Endothelial cell of umbilical vein (primary cell): ENCODE results near the gene HOXD4. TPM values are rescaled to one million over a fixed set of nuclear protein-coding genes. Genes with fewer than 3 reads are reported as not detected.

Experiments used
- BruUV-seq: library from RNA; stranded (reverse); fragments of 400-500 nt; replicated peaks from 2 replicates; lab custom pipeline; 2021; lab: Mats Ljungman, UMichigan
- CTCF ChIA-PET: fragments of 300-600, 350-600 bp; sonication (Branson Sonifier 250); formaldehyde crosslinking; loops from one replicate; lab custom pipeline; 2021; ENCODE audit warnings: antibody characterized with exemption, inconsistent platforms; lab: Charles Lee
- POLR2A ChIA-PET: fragments of 300-600, 350-600 bp; sonication (Branson Sonifier 250); formaldehyde crosslinking; loops from one replicate; lab custom pipeline; 2021; ENCODE audit warnings: antibody characterized with exemption, inconsistent platforms; lab: Charles Lee
- DNase-seq: peaks from one replicate; pipeline ENCODE4 v3.0.0-alpha.2; 2011; ENCODE audit warnings: low read depth, low spot score
- FAIRE-seq: peaks from 2 replicates; lab custom pipeline; 2011; peaks lifted over from hg19 to GRCh38; lab: Jason Lieb, UNC
- H2AFZ ChIP-seq: 2 replicates; pipeline ENCODE4 v1.6.0; 2012; ENCODE audit warnings: low read depth, low read length, control low read depth, inconsistent platforms
- H3K27ac ChIP-seq: 2 replicates; pipeline ENCODE4 v1.5.1; 2011; ENCODE audit warnings: low read depth, mild to moderate bottlenecking, control low read depth, low read length, moderate library complexity; ENCODE audit not compliant: insufficient read depth
- H3K27me3 ChIP-seq, 2 experiments: 2 replicates each; pipeline versions ENCODE4 v1.6.0 to v1.6.1; 2011; ENCODE audit warnings: low read length in 2 of 2, mixed read lengths in 1 of 2; ENCODE audit not compliant: control insufficient read depth in 2 of 2, insufficient read depth in 2 of 2
- H3K36me3 ChIP-seq, 2 experiments: 2 replicates in 1 of 2; 3 replicates in 1 of 2; pipeline ENCODE4 v1.5.1; 2011; ENCODE audit warnings: low read length in 2 of 2, mild to moderate bottlenecking in 1 of 2, moderate library complexity in 1 of 2; ENCODE audit not compliant: control insufficient read depth in 2 of 2, insufficient read depth in 2 of 2; ENCODE audit errors: extremely low read depth in 1 of 2
- H3K4me1 ChIP-seq: 3 replicates; pipeline ENCODE4 v1.5.1; 2011; ENCODE audit warnings: mild to moderate bottlenecking, low read length; ENCODE audit not compliant: control insufficient read depth, insufficient read depth; ENCODE audit errors: extremely low read depth
- H3K4me2 ChIP-seq: 2 replicates; pipeline ENCODE4 v1.6.1; 2011; ENCODE audit warnings: low read length, control low read depth, mixed read lengths; ENCODE audit not compliant: insufficient read depth
- H3K4me3 ChIP-seq, 3 experiments: fragments of 200-600 bp in 1 of 3; sonication (generic), shearing (Covaris generic) in 1 of 3; replicated peaks in 1 of 3; 2 replicates each; pipeline ENCODE4 v1.5.1; 2011 to 2016; ENCODE audit warnings: control low read depth in 3 of 3, low read length in 3 of 3, mild to moderate bottlenecking in 2 of 3, inconsistent platforms in 1 of 3, low read depth in 1 of 3, moderate library complexity in 1 of 3; ENCODE audit not compliant: insufficient read depth in 1 of 3
- H3K79me2 ChIP-seq: 2 replicates; pipeline ENCODE4 v1.6.0; 2012; ENCODE audit warnings: low read length, inconsistent platforms; ENCODE audit not compliant: control insufficient read depth, insufficient read depth
- H3K9ac ChIP-seq: replicated peaks from 2 replicates; pipeline ENCODE3; 2011; ENCODE audit warnings: low read length, control low read depth; ENCODE audit not compliant: insufficient read depth; ENCODE audit errors: extremely low read depth
- H3K9me1 ChIP-seq: replicated peaks from 3 replicates; pipeline ENCODE4 v1.6.0; 2011; ENCODE audit warnings: mild to moderate bottlenecking, low read length; ENCODE audit not compliant: control insufficient read depth, insufficient read depth; ENCODE audit errors: extremely low read depth
- H3K9me3 ChIP-seq: replicated peaks from 2 replicates; pipeline ENCODE4 v1.5.1; 2012; ENCODE audit warnings: low read length, inconsistent platforms; ENCODE audit not compliant: control insufficient read depth, insufficient read depth
- H4K20me1 ChIP-seq: replicated peaks from 2 replicates; pipeline ENCODE3; 2011; ENCODE audit warnings: mild to moderate bottlenecking, low read length; ENCODE audit not compliant: control insufficient read depth, insufficient read depth; ENCODE audit errors: extremely low read depth
- EZH2 ChIP-seq: IDR thresholded peaks from 2 replicates; pipeline ENCODE4 v1.6.1; 2012; ENCODE audit warnings: borderline replicate concordance, low read depth, mild to moderate bottlenecking, moderate library complexity, low read length, inconsistent platforms; ENCODE audit not compliant: severe bottlenecking
- FOS ChIP-seq: IDR thresholded peaks from 2 replicates; pipeline ENCODE4 v1.6.1; 2011; ENCODE audit warnings: mild to moderate bottlenecking, low read length, moderate library complexity, borderline replicate concordance; ENCODE audit not compliant: insufficient read depth
- GATA2 ChIP-seq: IDR thresholded peaks from 2 replicates; pipeline ENCODE4 v1.7.0; 2011; ENCODE audit warnings: low read depth, mild to moderate bottlenecking, moderate library complexity, mixed read lengths, low read length; ENCODE audit not compliant: insufficient read length, insufficient read depth
- MAX ChIP-seq: IDR thresholded peaks from 2 replicates; pipeline ENCODE4 v1.6.1; 2011; ENCODE audit not compliant: insufficient read depth, insufficient read length
- POLR2A ChIP-seq: IDR thresholded peaks from 2 replicates; pipeline ENCODE4 v1.6.1; 2012; ENCODE audit warnings: low read depth, mild to moderate bottlenecking, control low read depth, low read length
- POLR2AphosphoS5 ChIP-seq: IDR thresholded peaks from 2 replicates; pipeline ENCODE4 v1.6.1; 2012; ENCODE audit warnings: low read depth, mild to moderate bottlenecking, control low read depth, low read length, moderate library complexity; ENCODE audit not compliant: insufficient read depth
- dilution Hi-C: fragments of 300-500 bp; cut with MboI; formaldehyde crosslinking; loops from one replicate; pipeline ENCODE4 v1.15.0; 2019; ENCODE audit warnings: low sequenced_read_pairs; ENCODE audit not compliant: extremely low pct_ligation_motif_present
- intact Hi-C: fragments of 100-400 bp; cut with micrococcal nuclease; formaldehyde crosslinking; loops from one replicate; pipeline ENCODE4 v1.10.0; 2022
- polyA plus RNA-seq, 4 experiments: library from polyadenylated mRNA; depleted of rRNA in 3 of 4; stranded (reverse) in 3 of 4; unstranded in 1 of 4; fragments of >200 nt; gene quantifications; 2 replicates each; pipeline versions ENCODE4 v1.2.1 to v1.2.3, GENCODE V29; 2011 to 2012; ENCODE audit warnings: missing spikeins in 1 of 4
- total RNA-seq: library from RNA; stranded (reverse); gene quantifications from 2 replicates; pipeline ENCODE4 v1.2.3, GENCODE V29; 2021
- TF ChIP-seq, protein P1 (sequence below), 2 donors: IDR thresholded peaks; 1 replicate in 1 of 2; 2 replicates in 1 of 2; pipeline ENCODE4 v1.5.1; 2011; ENCODE audit warnings: low read length in 2 of 2, mild to moderate bottlenecking in 2 of 2, moderate library complexity in 2 of 2, control low read depth in 1 of 2, inconsistent platforms in 1 of 2, low read depth in 1 of 2; ENCODE audit not compliant: insufficient read depth in 1 of 2; ENCODE audit errors: extremely low read depth in 1 of 2

The HOXD4 gene
- total and polyA plus RNA-seq, 2 donors (not counting 3 experiments of a cell fraction or from before 2014, with no cell fraction given) = 7.6 to 13.7 TPM

DNA sequence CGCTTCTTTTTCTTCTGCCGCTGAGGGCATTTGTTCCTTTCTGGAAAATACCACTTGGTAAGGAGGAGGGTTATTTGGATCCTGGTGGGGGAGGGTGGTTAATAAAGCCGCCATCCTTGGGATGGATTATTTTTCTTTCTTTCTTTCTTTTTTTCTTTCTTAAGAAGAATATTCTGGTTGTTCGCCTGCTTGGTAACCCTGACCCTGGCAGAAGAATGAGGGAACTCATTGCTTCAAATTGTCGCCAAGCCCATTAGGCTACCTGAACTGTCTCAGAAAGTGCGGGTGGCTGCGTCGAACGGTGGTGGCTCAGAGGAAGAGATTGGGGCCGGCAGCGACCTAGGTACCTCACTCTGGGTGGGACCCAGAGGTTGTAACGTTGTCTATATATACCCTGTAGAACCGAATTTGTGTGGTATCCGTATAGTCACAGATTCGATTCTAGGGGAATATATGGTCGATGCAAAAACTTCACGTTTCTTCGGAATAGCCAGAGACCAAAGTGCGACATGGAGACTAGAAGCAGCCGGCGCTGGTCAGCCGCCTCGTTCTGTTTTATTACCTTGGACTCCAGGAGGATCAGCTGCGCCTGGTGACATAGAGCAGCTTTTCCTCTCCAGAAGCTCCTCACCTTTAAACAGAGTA, 1.3 kb upstream of the HOXD4 start:
- no peak overlapping the region for H3K27ac ChIP-seq
- ChIA-PET POLR2A (no interaction called here), CTCF (interaction anchor here (1.0 to 3.0 kb wide), 7 partner anchors 9 to 501 kb away, joined by 3 to 11 read pairs (median 4); no protein-coding TSS in a partner anchor)
- H3K4me3 ChIP-seq = no peak overlapping the region
- intact Hi-C loops = no loop called here
- no peaks in the 10 kb centered on the region for H3K9me1 ChIP-seq
- H3K4me1 ChIP-seq = no peaks in the 10 kb centered on the region
- TF ChIP-seq, protein P1, sequence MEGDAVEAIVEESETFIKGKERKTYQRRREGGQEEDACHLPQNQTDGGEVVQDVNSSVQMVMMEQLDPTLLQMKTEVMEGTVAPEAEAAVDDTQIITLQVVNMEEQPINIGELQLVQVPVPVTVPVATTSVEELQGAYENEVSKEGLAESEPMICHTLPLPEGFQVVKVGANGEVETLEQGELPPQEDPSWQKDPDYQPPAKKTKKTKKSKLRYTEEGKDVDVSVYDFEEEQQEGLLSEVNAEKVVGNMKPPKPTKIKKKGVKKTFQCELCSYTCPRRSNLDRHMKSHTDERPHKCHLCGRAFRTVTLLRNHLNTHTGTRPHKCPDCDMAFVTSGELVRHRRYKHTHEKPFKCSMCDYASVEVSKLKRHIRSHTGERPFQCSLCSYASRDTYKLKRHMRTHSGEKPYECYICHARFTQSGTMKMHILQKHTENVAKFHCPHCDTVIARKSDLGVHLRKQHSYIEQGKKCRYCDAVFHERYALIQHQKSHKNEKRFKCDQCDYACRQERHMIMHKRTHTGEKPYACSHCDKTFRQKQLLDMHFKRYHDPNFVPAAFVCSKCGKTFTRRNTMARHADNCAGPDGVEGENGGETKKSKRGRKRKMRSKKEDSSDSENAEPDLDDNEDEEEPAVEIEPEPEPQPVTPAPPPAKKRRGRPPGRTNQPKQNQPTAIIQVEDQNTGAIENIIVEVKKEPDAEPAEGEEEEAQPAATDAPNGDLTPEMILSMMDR (IDR thresholded peaks at IDR 0.05; ENCODE audit: extremely low read depth in 1 of 2, insufficient read depth in 1 of 2, low read depth in 1 of 2, low read length in 2 of 2) = no peak
- TF ChIP-seq GATA2 (no peak), POLR2AphosphoS5 (no peak), POLR2A (no peak), EZH2 (no peak), MAX (no peak), FOS (no peak)
- no peaks in the 10 kb centered on the region for H4K20me1 ChIP-seq
- H3K9me3 ChIP-seq = no peaks in the 10 kb centered on the region
- peaks cover 2 to 22% of the 10 kb centered on the region in 2 experiments for H3K36me3 ChIP-seq
- peaks cover 38% of the 10 kb centered on the region for H3K79me2 ChIP-seq
- H3K9ac ChIP-seq = no peak overlapping the region
- DNase-seq = no peak
- H3K27me3 ChIP-seq = no peaks in the 10 kb centered on the region
- no peak overlapping the region for H2AFZ ChIP-seq
- no TSS peak for BruUV-seq
- FAIRE-seq = no peak
- dilution Hi-C loops = loop anchor here (25.0 kb wide), 1 partner anchor 487 kb away; no protein-coding TSS in a partner anchor
- H3K4me2 ChIP-seq = no peak overlapping the region
